Measurements from ENCODE around the gene YPEL1.

GRCh38 chr22:21650280-21650679 lies 85.3 kb downstream of the YPEL1 start:
- TF ChIP-seq YY1 (IDR thresholded peaks at IDR 0.05; ENCODE audit: low read depth): no peak
- TF ChIP-seq FOXM1 (IDR thresholded peaks at IDR 0.05; ENCODE audit: borderline replicate concordance, low read depth): no peak
- TF ChIP-seq TAF1 (IDR thresholded peaks at IDR 0.05; ENCODE audit: low read depth): no peak

Measured in Ishikawa (cell line).